Esophagus squamous epithelium (tissue), 5 donors: ENCODE results near the gene HDAC6. TPM values are rescaled to one million over a fixed set of nuclear protein-coding genes. Genes with fewer than 3 reads are reported as not detected.
"Not testable (repeated sequence)": the region's sequence is repeated elsewhere in the genome, so short reads cannot be mapped to it uniquely, and the experiment has no call there.

Source experiments
- DNase-seq: peaks from one replicate; lab custom pipeline; 2025; lab: John Stamatoyannopoulos, UW
- H3K27ac ChIP-seq, 4 donors: fragments of 200-600 bp; sonication (generic); one replicate each; pipeline ENCODE4 v1.5.1; 2016 to 2019; ENCODE audit warnings: mild to moderate bottlenecking in 1 of 4
- H3K27me3 ChIP-seq, 4 donors: fragments of 200-600 bp; sonication (generic); 1 replicate in 3 of 4; 2 replicates in 1 of 4; pipeline versions ENCODE4 v1.5.1 to v1.6.0; 2017 to 2021; ENCODE audit warnings: antibody characterized with exemption in 1 of 4
- H3K36me3 ChIP-seq, 3 donors: fragments of 200-600 bp; sonication (generic); one replicate each; pipeline ENCODE4 v1.5.1; 2016 to 2019
- H3K4me1 ChIP-seq, 3 donors: fragments of 200-600 bp; sonication (generic); one replicate each; pipeline ENCODE4 v1.5.1; 2017 to 2019
- H3K4me3 ChIP-seq, 4 donors: fragments of 200-600 bp; sonication (generic); 1 replicate in 3 of 4; 2 replicates in 1 of 4; pipeline ENCODE4 v1.5.1; 2016 to 2019; ENCODE audit warnings: mild to moderate bottlenecking in 2 of 4, moderate library complexity in 1 of 4
- H3K9me3 ChIP-seq, 3 donors: fragments of 200-600 bp; sonication (generic); one replicate each; pipeline ENCODE4 v1.5.1; 2016 to 2019
- CTCF ChIP-seq, 6 experiments: fragments of 450-650 bp in 4 of 6; fragments of 200-600 bp in 2 of 6; sonication (generic) in 2 of 6; IDR thresholded peaks; one replicate each; pipeline ENCODE4 v1.5.1; 2016 to 2019; ENCODE audit warnings: antibody characterized with exemption in 6 of 6, mild to moderate bottlenecking in 4 of 6, moderate library complexity in 4 of 6
- POLR2A ChIP-seq, 4 donors: fragments of 450-650 bp; IDR thresholded peaks; one replicate each; pipeline ENCODE4 v1.6.1; 2017; ENCODE audit warnings: antibody characterized with exemption in 4 of 4, mild to moderate bottlenecking in 4 of 4, moderate library complexity in 3 of 4
- WGBS, 2 donors: methylation state at CpG; one replicate each; pipeline ENCODE4 v1.1.5; 2018; 5-methylcytosine and 5-hydroxymethylcytosine counted together
- intact Hi-C: fragments of 100-400 bp; cut with DNase I; formaldehyde crosslinking; loops from one replicate; pipeline ENCODE4 v1.15.0; 2022
- total RNA-seq, 4 donors: library from RNA; depleted of rRNA; stranded (reverse); fragments of >200 nt; gene quantifications; one replicate each; pipeline ENCODE4 v1.1.0, GENCODE V29; 2016
- donor health status: DM: yes; HTN: yes; CAD: no.

The HDAC6 gene
- total RNA-seq, 4 donors from 2014 or later: 39.9 to 54.9 (median 48.2) TPM

- intact Hi-C loops: no loop called here
- no peaks in the 10 kb centered on the region for H3K9me3 ChIP-seq
- TF ChIP-seq POLR2A (IDR thresholded peaks at IDR 0.05) (no peak), CTCF (IDR thresholded peaks at IDR 0.05) (no peak)
- H3K4me3 ChIP-seq: no peak overlapping the region
- no peak for DNase-seq
- WGBS, 2 donors: 14 to 23% methylated on average over 1 to 6 of the region's 7 CpGs
- peaks cover 0 to 64% (median 5%) of the 10 kb centered on the region in 4 donors for H3K27me3 ChIP-seq
- no peaks in the 10 kb centered on the region for H3K36me3 ChIP-seq
- H3K4me1 ChIP-seq: peaks cover 0 to 22% (median 3%) of the 10 kb centered on the region in 3 donors
- no peak overlapping the region for H3K27ac ChIP-seq
Measured at GRCh38 chrX:48834383-48834709, 32.5 kb downstream of the HDAC6 start.

GRCh38 chrX:48835524-48836329 is 33.9 kb downstream of the HDAC6 start, which contains the start of gene PCSK1N:
PCSK1N (minus strand) TSS chrX:48835610; CDS start chrX:48835532, 78 bp downstream.
- Histone ChIP-seq H3K27me3 (peaks cover 0 to 56% (median 5%) of the 10 kb centered on the region in 4 donors), H3K4me1 (peaks cover 0 to 22% (median 3%) of the 10 kb centered on the region in 3 donors), H3K9me3 (no peaks in the 10 kb centered on the region), H3K36me3 (no peaks in the 10 kb centered on the region), H3K4me3 (peak within 1 kb of the TSS in 2 of 4 donors; percentile 34 to 53), H3K27ac (no peak within 1 kb of the TSS)
- intact Hi-C loops: no loop called here
- no peak for TF ChIP-seq POLR2A (IDR thresholded peaks at IDR 0.05)
- no peak for TF ChIP-seq CTCF (IDR thresholded peaks at IDR 0.05)
- WGBS, 2 donors: 76 to 83% methylated on average over 4 to 9 of the region's 35 CpGs
- no peak for DNase-seq

- Histone ChIP-seq H3K27me3 (peaks cover 0 to 17% (median 0%) of the 10 kb centered on the region in 4 donors), H3K4me3 (no peak overlapping the region), H3K27ac (no peak overlapping the region), H3K4me1 (peaks cover 0 to 10% (median 3%) of the 10 kb centered on the region in 3 donors), H3K36me3 (no peaks in the 10 kb centered on the region), H3K9me3 (no peaks in the 10 kb centered on the region)
- no peak for TF ChIP-seq CTCF (IDR thresholded peaks at IDR 0.05)
- no peak for TF ChIP-seq POLR2A (IDR thresholded peaks at IDR 0.05)
- no peak for DNase-seq
- WGBS, 2 donors: 78 to 80% methylated on average over 3 to 10 of the region's 10 CpGs
- intact Hi-C loops: no loop called here
Measured at GRCh38 chrX:48839686-48840085, 37.8 kb downstream of the HDAC6 start.

- 53 to 67% methylated on average over 1 of the region's 1 CpG for WGBS, 2 donors
- TF ChIP-seq POLR2A (IDR thresholded peaks at IDR 0.05) (no peak), CTCF (IDR thresholded peaks at IDR 0.05) (no peak)
- no peaks in the 10 kb centered on the region for H3K4me1 ChIP-seq
Measured at GRCh38 chrX:48848847-48849246, 47.0 kb downstream of the HDAC6 start.

GRCh38 chrX:48852857-48853256 is 51.0 kb downstream of the HDAC6 start:
- DNase-seq: no peak
- no peaks in the 10 kb centered on the region for H3K4me1 ChIP-seq
- 75 to 77% methylated on average over 5 of the region's 7 CpGs for WGBS, 2 donors
- no peaks in the 10 kb centered on the region for H3K9me3 ChIP-seq
- no peaks in the 10 kb centered on the region for H3K27me3 ChIP-seq
- intact Hi-C loops: no loop called here
- no peaks in the 10 kb centered on the region for H3K36me3 ChIP-seq
- no peak overlapping the region for H3K4me3 ChIP-seq
- TF ChIP-seq POLR2A (IDR thresholded peaks at IDR 0.05): no peak
- no peak for TF ChIP-seq CTCF (IDR thresholded peaks at IDR 0.05)
- H3K27ac ChIP-seq: no peak overlapping the region

More at GRCh38 chrX:48848847-48849246, 47.0 kb downstream of the HDAC6 start:
- no peak for DNase-seq
- intact Hi-C loops: no loop called here
- no peaks in the 10 kb centered on the region for H3K9me3 ChIP-seq
- no peak overlapping the region for H3K27ac ChIP-seq
- no peak overlapping the region for H3K4me3 ChIP-seq
- H3K27me3 ChIP-seq: no peaks in the 10 kb centered on the region
- H3K36me3 ChIP-seq: no peaks in the 10 kb centered on the region

- intact Hi-C loops, DNase-seq, H3K4me3 ChIP-seq, H3K27ac ChIP-seq, H3K36me3 ChIP-seq, H3K4me1 ChIP-seq, H3K27me3 ChIP-seq, H3K9me3 ChIP-seq: not testable (repeated sequence)
Measured at GRCh38 chrX:48853494-48853893, 51.6 kb downstream of the HDAC6 start.

GRCh38 chrX:48854121-48854804 is 52.4 kb downstream of the HDAC6 start:
- WGBS, 2 donors: 67 to 84% methylated on average over 1 to 8 of the region's 12 CpGs
- H3K9me3 ChIP-seq, H3K27me3 ChIP-seq, DNase-seq, H3K36me3 ChIP-seq, H3K4me3 ChIP-seq, intact Hi-C loops, H3K27ac ChIP-seq, H3K4me1 ChIP-seq: not testable (repeated sequence)
